HT-29 (cell line): ENCODE data around the gene ARHGAP5. TPM values are rescaled to one million over a fixed set of nuclear protein-coding genes. Genes with fewer than 3 reads are reported as not detected.

Source experiments
- DNase-seq: peaks from one replicate; pipeline ENCODE4 v3.0.0-alpha.2; 2015; ENCODE audit warnings: low spot score
- total RNA-seq: library from RNA; depleted of rRNA; stranded (reverse); fragments of >200 nt; shearing (Covaris generic); gene quantifications from 2 replicates; pipeline ENCODE4 v1.2.3, GENCODE V29; 2014

Gene ARHGAP5
- total RNA-seq, 1 experiment from 2014 or later = 30.3 TPM

GRCh38 chr14:32074887-32075572 lies 2.1 kb upstream of the ARHGAP5 start:
- DNase-seq = peak; percentile 30

GRCh38 chr14:32075672-32076277 lies 1.3 kb upstream of the ARHGAP5 start:
- no peak for DNase-seq

GRCh38 chr14:32076278-32077080 lies 625 bp upstream of the ARHGAP5 start:
- peak; percentile 93 for DNase-seq

- peak; percentile 66 for DNase-seq
Measured at GRCh38 chr14:32078023-32078857, 1.1 kb downstream of the ARHGAP5 start.

- peak; percentile 36 for DNase-seq
Measured at GRCh38 chr14:32078858-32079216, 1.7 kb downstream of the ARHGAP5 start.

GRCh38 chr14:32079264-32079663 lies 2.2 kb downstream of the ARHGAP5 start:
- DNase-seq = no peak

- DNase-seq = no peak
Measured at GRCh38 chr14:32080001-32080510, 3.0 kb downstream of the ARHGAP5 start.

- DNase-seq = no peak
Measured at GRCh38 chr14:32081901-32082300, 4.8 kb downstream of the ARHGAP5 start.

- no peak for DNase-seq
Measured at GRCh38 chr14:32083315-32083624, 6.2 kb downstream of the ARHGAP5 start.

- peak; percentile 25 for DNase-seq
Measured at GRCh38 chr14:32083789-32084188, 6.7 kb downstream of the ARHGAP5 start.

GRCh38 chr14:32085182-32085844 lies 8.2 kb downstream of the ARHGAP5 start:
- no peak for DNase-seq

- DNase-seq = no peak
Measured at GRCh38 chr14:32085845-32086383, 8.8 kb downstream of the ARHGAP5 start.

- peak; percentile 50 for DNase-seq
Measured at GRCh38 chr14:32087173-32087861, 10.2 kb downstream of the ARHGAP5 start.

- no peak for DNase-seq
Measured at GRCh38 chr14:32087907-32088306, 10.8 kb downstream of the ARHGAP5 start.

GRCh38 chr14:32090686-32091085 lies 13.6 kb downstream of the ARHGAP5 start:
- no peak for DNase-seq

- DNase-seq = no peak
Measured at GRCh38 chr14:32099473-32099872, 22.4 kb downstream of the ARHGAP5 start.

GRCh38 chr14:32100175-32100574 lies 23.1 kb downstream of the ARHGAP5 start:
- no peak for DNase-seq

- no peak for DNase-seq
Measured at GRCh38 chr14:32102152-32102787, 25.2 kb downstream of the ARHGAP5 start.

- no peak for DNase-seq
Measured at GRCh38 chr14:32102968-32103367, 25.9 kb downstream of the ARHGAP5 start.

GRCh38 chr14:32104308-32104707 lies 27.2 kb downstream of the ARHGAP5 start:
- DNase-seq = no peak
